GM12892 (cell line): ENCODE measurements around the gene OPCML.

Source experiments
- POLR2A ChIP-seq: IDR thresholded peaks from 2 replicates; pipeline ENCODE4 v1.6.1; 2011; ENCODE audit warnings: low read depth, low read length, control low read depth
- POLR2AphosphoS5 ChIP-seq: IDR thresholded peaks from 2 replicates; pipeline ENCODE4 v1.6.1; 2011; ENCODE audit warnings: low read depth, low read length, control low read depth
- TAF1 ChIP-seq: IDR thresholded peaks from 2 replicates; pipeline ENCODE4 v1.6.1; 2011; ENCODE audit warnings: low read depth, mild to moderate bottlenecking, control low read depth, low read length, borderline replicate concordance

DNA sequence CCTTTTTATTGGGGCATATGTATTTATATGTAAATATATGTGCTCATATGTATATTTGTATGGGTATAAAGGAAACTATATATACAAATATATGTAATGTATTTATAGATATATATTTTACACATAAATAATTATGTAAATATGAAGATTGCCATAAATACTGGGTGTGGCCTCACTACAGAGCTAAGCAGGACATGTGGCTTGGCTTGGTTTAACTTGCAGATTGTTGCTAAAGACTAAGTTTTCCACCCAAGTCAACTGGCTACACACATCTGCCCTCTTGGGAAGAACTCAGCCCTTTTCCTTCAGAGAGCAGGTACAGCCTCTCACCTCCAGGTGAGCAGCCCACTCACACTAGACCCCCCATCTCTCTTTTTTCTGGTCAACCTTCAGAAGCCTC, 315.5 kb downstream of the OPCML start:
- TF ChIP-seq POLR2AphosphoS5: no peak
- no peak for TF ChIP-seq TAF1
- TF ChIP-seq POLR2A: no peak
